Smooth muscle cell (in vitro differentiated cells): ENCODE data around the gene PDZD7. TPM values are rescaled to one million over a fixed set of nuclear protein-coding genes. Genes with fewer than 3 reads are reported as not detected.

ENCODE experiments used
- DNase-seq: peaks from one replicate; lab custom pipeline; 2025; ENCODE audit not compliant: unreplicated experiment; lab: John Stamatoyannopoulos, UW
- H2AFZ ChIP-seq: fragments of 200-600 bp; sonication (generic); 2 replicates; pipeline ENCODE4 v1.6.0; 2016; ENCODE audit warnings: antibody characterized with exemption, low read depth, mild to moderate bottlenecking
- H3F3A ChIP-seq: fragments of 200-600 bp; sonication (generic); 2 replicates; pipeline ENCODE4 v1.6.0; 2017; ENCODE audit warnings: antibody characterized with exemption, low read depth
- H3K27ac ChIP-seq: fragments of 200-600 bp; sonication (generic); 2 replicates; pipeline ENCODE4 v1.5.1; 2016; ENCODE audit warnings: low read depth, mild to moderate bottlenecking
- H3K27me3 ChIP-seq: fragments of 200-600 bp; sonication (generic); 2 replicates; pipeline ENCODE4 v1.6.1; 2016; ENCODE audit warnings: low read depth, mild to moderate bottlenecking
- H3K36me3 ChIP-seq: fragments of 200-600 bp; sonication (generic); 2 replicates; pipeline ENCODE4 v1.5.1; 2016; ENCODE audit warnings: low read depth
- H3K4me1 ChIP-seq: fragments of 200-600 bp; sonication (generic); 2 replicates; pipeline ENCODE4 v1.5.1; 2016; ENCODE audit warnings: low read depth
- H3K4me2 ChIP-seq: fragments of 200-600 bp; sonication (generic); 2 replicates; pipeline ENCODE4 v1.6.0; 2016; ENCODE audit warnings: mild to moderate bottlenecking
- H3K4me3 ChIP-seq: fragments of 200-600 bp; sonication (generic); 2 replicates; pipeline ENCODE4 v1.5.1; 2016; ENCODE audit warnings: mild to moderate bottlenecking
- H3K79me2 ChIP-seq: fragments of 200-600 bp; sonication (generic); 2 replicates; pipeline ENCODE4 v1.6.0; 2016; ENCODE audit warnings: low read depth, mild to moderate bottlenecking
- H3K9ac ChIP-seq: fragments of 200-600 bp; sonication (generic); 2 replicates; pipeline ENCODE4 v1.6.0; 2016; ENCODE audit warnings: low read depth
- H3K9me3 ChIP-seq: fragments of 200-600 bp; sonication (generic); replicated peaks from 2 replicates; pipeline ENCODE4 v1.5.1; 2016; ENCODE audit warnings: low read depth
- H4K20me1 ChIP-seq: fragments of 200-600 bp; sonication (generic); 2 replicates; pipeline ENCODE4 v1.6.0; 2016; ENCODE audit warnings: low read depth
- WGBS: methylation state at CpG from one replicate; pipeline ENCODE4 v1.1.7; 2016; ENCODE audit warnings: low lambda C conversion rate; 5-methylcytosine and 5-hydroxymethylcytosine counted together
- polyA plus RNA-seq: library from polyadenylated mRNA; unstranded; fragments of >200 nt; fragmentation: Nextera tagmentation; extraction: Ambion mirVana; gene quantifications from 2 replicates; pipeline ENCODE4 v1.2.1, GENCODE V29; 2016
- total RNA-seq: library from RNA; depleted of rRNA; stranded (reverse); fragments of >200 nt; gene quantifications from 2 replicates; pipeline ENCODE4 v1.2.3, GENCODE V29; 2014
- TF ChIP-seq, protein P1 (sequence below): fragments of 200-600 bp; sonication (generic); IDR thresholded peaks from 2 replicates; pipeline ENCODE4 v1.5.1; 2017; ENCODE audit warnings: borderline replicate concordance, mild to moderate bottlenecking, antibody characterized with exemption; ENCODE audit not compliant: insufficient read depth, poor library complexity, severe bottlenecking

The PDZD7 gene
- total and polyA plus RNA-seq, 2 experiments from 2014 or later: 0.93 to 2.0 TPM

DNA sequence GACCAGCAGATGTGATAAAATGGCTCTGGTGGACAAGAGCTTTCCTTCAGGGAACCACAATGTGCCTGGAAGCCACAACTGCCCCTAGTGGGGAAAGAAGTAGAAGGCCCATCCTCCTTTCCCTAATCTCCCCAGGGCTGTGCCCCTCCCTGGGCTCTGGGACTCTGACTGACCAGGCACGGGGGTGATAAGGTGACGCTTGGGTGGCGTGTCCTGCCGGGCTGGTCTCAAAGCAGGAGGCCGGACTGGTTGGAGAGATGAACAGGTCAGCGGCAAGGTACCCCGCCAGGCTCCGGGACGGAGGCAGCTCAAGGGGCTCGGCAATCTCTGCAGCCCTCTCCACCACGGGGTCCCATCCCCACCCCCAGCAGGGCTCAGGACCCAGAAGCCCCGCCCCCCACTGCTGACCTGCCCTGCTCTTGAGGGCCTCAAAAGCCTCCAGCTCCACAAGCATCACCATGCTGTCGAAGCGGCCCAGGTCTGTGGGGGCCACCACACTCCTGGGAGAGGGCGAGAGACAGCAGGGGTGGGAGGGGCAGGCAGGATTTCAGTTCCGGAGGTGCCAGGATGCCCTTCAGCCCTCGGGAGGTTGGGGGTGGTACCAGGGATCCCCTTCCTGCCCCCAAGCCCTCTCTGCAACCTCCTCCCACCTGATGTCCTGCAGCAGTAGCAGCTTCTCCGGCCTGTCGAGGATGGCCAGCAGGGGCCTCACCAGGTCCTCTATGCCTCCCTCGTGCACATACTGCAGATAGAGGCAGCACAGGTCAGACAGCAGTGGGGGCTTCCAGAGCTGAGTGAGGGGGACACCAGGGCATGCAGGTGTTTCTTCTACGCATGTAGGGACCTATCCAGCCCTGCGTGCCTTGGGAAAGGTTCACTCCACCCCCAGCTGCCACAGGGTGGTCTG is 19.2 kb downstream of the PDZD7 start:
- H4K20me1 ChIP-seq: peaks cover 7% of the 10 kb centered on the region
- no peaks in the 10 kb centered on the region for H3K4me1 ChIP-seq
- no peaks in the 10 kb centered on the region for H3K79me2 ChIP-seq
- H2AFZ ChIP-seq: no peak overlapping the region
- no peak overlapping the region for H3K27ac ChIP-seq
- H3K4me2 ChIP-seq: no peak overlapping the region
- TF ChIP-seq, protein P1, sequence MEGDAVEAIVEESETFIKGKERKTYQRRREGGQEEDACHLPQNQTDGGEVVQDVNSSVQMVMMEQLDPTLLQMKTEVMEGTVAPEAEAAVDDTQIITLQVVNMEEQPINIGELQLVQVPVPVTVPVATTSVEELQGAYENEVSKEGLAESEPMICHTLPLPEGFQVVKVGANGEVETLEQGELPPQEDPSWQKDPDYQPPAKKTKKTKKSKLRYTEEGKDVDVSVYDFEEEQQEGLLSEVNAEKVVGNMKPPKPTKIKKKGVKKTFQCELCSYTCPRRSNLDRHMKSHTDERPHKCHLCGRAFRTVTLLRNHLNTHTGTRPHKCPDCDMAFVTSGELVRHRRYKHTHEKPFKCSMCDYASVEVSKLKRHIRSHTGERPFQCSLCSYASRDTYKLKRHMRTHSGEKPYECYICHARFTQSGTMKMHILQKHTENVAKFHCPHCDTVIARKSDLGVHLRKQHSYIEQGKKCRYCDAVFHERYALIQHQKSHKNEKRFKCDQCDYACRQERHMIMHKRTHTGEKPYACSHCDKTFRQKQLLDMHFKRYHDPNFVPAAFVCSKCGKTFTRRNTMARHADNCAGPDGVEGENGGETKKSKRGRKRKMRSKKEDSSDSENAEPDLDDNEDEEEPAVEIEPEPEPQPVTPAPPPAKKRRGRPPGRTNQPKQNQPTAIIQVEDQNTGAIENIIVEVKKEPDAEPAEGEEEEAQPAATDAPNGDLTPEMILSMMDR: no peak
- H3K27me3 ChIP-seq: peaks cover 6% of the 10 kb centered on the region
- no peaks in the 10 kb centered on the region for H3K36me3 ChIP-seq
- no peaks in the 10 kb centered on the region for H3F3A ChIP-seq
- H3K9ac ChIP-seq: no peak overlapping the region
- 62% methylated on average over 11 of the region's 22 CpGs for WGBS
- no peaks in the 10 kb centered on the region for H3K9me3 ChIP-seq
- no peak for DNase-seq
- H3K4me3 ChIP-seq: no peak overlapping the region

DNA sequence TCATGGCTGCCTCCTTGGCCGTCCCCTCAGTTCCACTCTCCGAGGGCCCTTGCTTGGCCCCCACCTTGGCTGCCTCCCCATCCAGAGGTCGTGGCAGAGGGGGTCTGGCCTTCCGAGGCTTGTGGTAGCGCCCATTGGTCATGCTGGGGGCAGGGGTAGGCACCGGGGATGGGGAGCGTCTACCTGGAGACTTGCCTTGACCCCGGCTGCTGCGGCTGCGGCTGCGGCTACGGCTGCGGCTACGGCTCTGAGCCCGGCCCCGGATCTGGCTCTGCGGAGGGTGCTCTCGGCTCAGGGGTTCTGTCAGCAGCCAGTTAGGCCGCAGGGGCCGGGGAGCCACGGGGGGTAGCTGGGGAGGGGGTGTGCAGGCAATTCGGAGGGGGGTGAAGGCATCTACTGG is 20.6 kb downstream of the PDZD7 start:
- H3K4me2 ChIP-seq: no peak overlapping the region
- H3K9ac ChIP-seq: no peak overlapping the region
- H3K36me3 ChIP-seq: no peaks in the 10 kb centered on the region
- H3K9me3 ChIP-seq: no peaks in the 10 kb centered on the region
- TF ChIP-seq, protein P1: no peak
- DNase-seq: no peak
- H3K27ac ChIP-seq: no peak overlapping the region
- H3K4me3 ChIP-seq: no peak overlapping the region
- peaks cover 17% of the 10 kb centered on the region for H4K20me1 ChIP-seq
- H3K27me3 ChIP-seq: no peaks in the 10 kb centered on the region
- no peaks in the 10 kb centered on the region for H3K4me1 ChIP-seq
- no peaks in the 10 kb centered on the region for H3K79me2 ChIP-seq
- H2AFZ ChIP-seq: no peak overlapping the region
- H3F3A ChIP-seq: no peaks in the 10 kb centered on the region
- WGBS: 98% methylated on average over 15 of the region's 22 CpGs

DNA sequence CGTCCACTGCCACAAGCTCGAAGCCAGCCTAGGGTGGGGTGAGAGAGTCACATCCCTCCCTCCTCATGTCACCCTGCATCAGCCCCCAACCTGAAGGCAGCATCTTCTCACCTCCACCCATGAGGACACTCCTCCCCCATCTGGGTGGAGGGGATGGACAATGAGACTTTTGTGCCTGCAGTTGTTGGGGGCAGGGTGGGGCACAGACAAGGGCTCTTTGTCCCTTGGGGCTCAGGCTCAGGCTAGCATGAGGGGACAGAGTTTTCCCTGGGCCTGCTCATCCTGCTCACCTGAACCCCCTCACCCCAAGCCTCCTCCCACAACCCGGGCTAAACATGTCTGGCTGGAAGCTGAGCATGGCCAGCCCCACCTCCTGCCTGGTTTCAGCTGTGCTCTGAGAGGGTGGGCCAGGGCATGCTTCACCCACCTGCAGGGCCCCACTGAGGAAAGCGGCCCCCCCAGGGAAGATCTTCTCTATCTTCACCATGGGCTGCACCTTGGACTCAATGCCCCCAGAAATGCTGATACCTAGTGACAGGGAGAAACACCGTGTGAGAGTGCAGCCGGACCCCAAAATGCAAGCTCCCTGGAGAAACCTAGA is 22.0 kb downstream of the PDZD7 start:
- H3K4me2 ChIP-seq: no peak overlapping the region
- H3F3A ChIP-seq: no peaks in the 10 kb centered on the region
- H4K20me1 ChIP-seq: peaks cover 30% of the 10 kb centered on the region
- no peaks in the 10 kb centered on the region for H3K9me3 ChIP-seq
- no peaks in the 10 kb centered on the region for H3K79me2 ChIP-seq
- H3K36me3 ChIP-seq: no peaks in the 10 kb centered on the region
- 97% methylated on average over 6 of the region's 6 CpGs for WGBS
- no peak overlapping the region for H2AFZ ChIP-seq
- H3K9ac ChIP-seq: no peak overlapping the region
- DNase-seq: no peak
- TF ChIP-seq, protein P1: no peak
- H3K27ac ChIP-seq: no peak overlapping the region
- no peaks in the 10 kb centered on the region for H3K4me1 ChIP-seq
- H3K27me3 ChIP-seq: no peaks in the 10 kb centered on the region
- no peak overlapping the region for H3K4me3 ChIP-seq
